Caco-2 (cell line): ENCODE measurements around the gene C20orf141. TPM values are rescaled to one million over a fixed set of nuclear protein-coding genes. Genes with fewer than 3 reads are reported as not detected.
"Not testable (repeated sequence)": the region's sequence is repeated elsewhere in the genome, so short reads cannot be mapped to it uniquely, and the experiment has no call there.

Source experiments
- Bru-seq: library from RNA; stranded (reverse); fragments of 400-500 nt; gene quantifications from one replicate; lab custom pipeline; 2021; lab: Mats Ljungman, UMichigan
- BruChase-seq, 2 experiments: library from RNA; stranded (reverse); fragments of 400-500 nt; gene quantifications; one replicate each; lab custom pipeline; 2021; lab: Mats Ljungman, UMichigan
- BruUV-seq: library from RNA; stranded (reverse); fragments of 400-500 nt; replicated peaks from 2 replicates; lab custom pipeline; 2021; lab: Mats Ljungman, UMichigan
- CTCF ChIA-PET: fragments of 300-600 bp; sonication (Branson Sonifier 250); formaldehyde crosslinking; loops from one replicate; lab custom pipeline; 2022; ENCODE audit warnings: antibody characterized with exemption; lab: Charles Lee
- POLR2A ChIA-PET: fragments of 300-600 bp; sonication (Branson Sonifier 250); formaldehyde crosslinking; loops from one replicate; lab custom pipeline; 2022; ENCODE audit warnings: antibody characterized with exemption; lab: Charles Lee
- DNase-seq, 2 experiments: peaks; one replicate each; pipeline versions ENCODE4 v3.0.0 to v3.0.0-alpha.2; 2020 to 2022
- H3K27me3 ChIP-seq: replicated peaks from 2 replicates; pipeline ENCODE4 v1.6.0; 2011; ENCODE audit warnings: low read length; ENCODE audit not compliant: control insufficient read depth, insufficient read depth
- H3K36me3 ChIP-seq: 2 replicates; pipeline ENCODE4 v1.5.1; 2011; ENCODE audit warnings: low read length; ENCODE audit not compliant: control insufficient read depth, insufficient read depth
- H3K4me1 ChIP-seq: fragments of 250-450 bp; sonication (Bioruptor Pico); 2 replicates; pipeline ENCODE4 v1.5.1; 2020; ENCODE audit warnings: mild to moderate bottlenecking
- H3K4me3 ChIP-seq: 2 replicates; pipeline ENCODE4 v1.5.1; 2011; ENCODE audit warnings: low read depth, mild to moderate bottlenecking, control low read depth, low read length
- H3K9me3 ChIP-seq: fragments of 250-450 bp; sonication (Bioruptor Pico); 2 replicates; pipeline ENCODE4 v1.5.1; 2020; ENCODE audit warnings: mild to moderate bottlenecking, moderate library complexity
- H3K27ac Mint-ChIP-seq: one replicate; pipeline ENCODE4 v1.8.0; 2022; ENCODE audit warnings: mixed read lengths; ENCODE audit not compliant: unreplicated experiment
- H3K27me3 Mint-ChIP-seq: one replicate; pipeline ENCODE4 v1.8.0; 2022; ENCODE audit warnings: mixed read lengths; ENCODE audit not compliant: insufficient read depth, unreplicated experiment
- H3K36me3 Mint-ChIP-seq: one replicate; pipeline ENCODE4 v1.8.0; 2022; ENCODE audit warnings: mild to moderate bottlenecking, mixed read lengths; ENCODE audit not compliant: insufficient read depth, unreplicated experiment
- H3K4me1 Mint-ChIP-seq: one replicate; pipeline ENCODE4 v1.8.0; 2022; ENCODE audit warnings: low read depth, mixed read lengths; ENCODE audit not compliant: unreplicated experiment
- H3K4me3 Mint-ChIP-seq: one replicate; pipeline ENCODE4 v1.8.0; 2022; ENCODE audit warnings: mild to moderate bottlenecking, moderate library complexity, mixed read lengths; ENCODE audit not compliant: unreplicated experiment
- H3K9me3 Mint-ChIP-seq: one replicate; pipeline ENCODE4 v1.8.0; 2022; ENCODE audit warnings: mixed read lengths; ENCODE audit not compliant: unreplicated experiment
- intact Hi-C: fragments of 100-400 bp; cut with micrococcal nuclease; formaldehyde crosslinking; loops from one replicate; pipeline ENCODE4 v1.10.0; 2022; ENCODE audit not compliant: unreplicated experiment
- long read RNA-seq: library from polyadenylated mRNA; stranded (forward); transcript quantifications from one replicate; pipeline ENCODE4 v2.0.0, GENCODE V29; 2022
- total RNA-seq: library from RNA; stranded (reverse); gene quantifications from 2 replicates; pipeline ENCODE4 v1.2.3, GENCODE V29; 2022
- TF ChIP-seq, protein P1 (sequence below), 2 experiments: fragments of 200-600 bp in 1 of 2; IDR thresholded peaks; 1 replicate in 1 of 2; 2 replicates in 1 of 2; pipeline versions ENCODE4 v1.5.1 to v1.8.0; 2011 to 2022; ENCODE audit warnings: antibody characterized with exemption in 1 of 2, control low read depth in 1 of 2, inconsistent platforms in 1 of 2, low read depth in 1 of 2, low read length in 1 of 2, mild to moderate bottlenecking in 1 of 2, moderate library complexity in 1 of 2; ENCODE audit not compliant: insufficient read depth in 1 of 2, severe bottlenecking in 1 of 2, unreplicated experiment in 1 of 2

Gene C20orf141, protein sequence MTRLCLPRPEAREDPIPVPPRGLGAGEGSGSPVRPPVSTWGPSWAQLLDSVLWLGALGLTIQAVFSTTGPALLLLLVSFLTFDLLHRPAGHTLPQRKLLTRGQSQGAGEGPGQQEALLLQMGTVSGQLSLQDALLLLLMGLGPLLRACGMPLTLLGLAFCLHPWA
- total RNA-seq (not detected in 2 replicates), Bru-seq, nascent RNA (not detected), BruChase-seq, experiment 1, labeled RNA remaining after a 2-hour chase (not detected), BruChase-seq, experiment 2, labeled RNA remaining after a 6-hour chase (not detected)
- long read RNA-seq, result 0 reads

DNA sequence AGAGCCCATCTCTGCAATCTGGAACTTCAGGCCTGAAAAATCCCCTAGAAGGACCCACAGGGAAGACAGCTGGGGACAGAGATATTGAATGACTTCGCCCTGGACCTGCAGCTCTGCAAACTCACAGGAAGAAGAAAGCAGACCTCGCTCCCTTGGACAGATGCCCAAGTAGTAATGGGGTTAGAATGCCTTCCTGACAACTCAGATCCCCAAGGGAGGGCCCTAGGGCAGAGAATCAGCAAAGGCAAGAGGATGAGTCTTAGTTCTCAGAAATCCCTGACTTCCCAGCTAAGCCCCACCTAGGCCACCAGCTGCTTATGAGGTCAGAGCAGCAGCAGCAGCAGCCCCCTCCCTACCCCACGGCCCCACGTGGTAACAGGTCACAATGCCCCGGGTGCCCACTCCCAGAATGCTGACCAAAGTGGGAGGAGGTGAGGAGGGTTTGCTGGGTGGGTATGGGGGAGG, at the start of gene C20orf141:
TSS of gene C20orf141 (plus strand) at position 401 of the 465 bp plus-strand sequence. CDS start 198 bp downstream, outside the sequence.
- TF ChIP-seq, protein P1, sequence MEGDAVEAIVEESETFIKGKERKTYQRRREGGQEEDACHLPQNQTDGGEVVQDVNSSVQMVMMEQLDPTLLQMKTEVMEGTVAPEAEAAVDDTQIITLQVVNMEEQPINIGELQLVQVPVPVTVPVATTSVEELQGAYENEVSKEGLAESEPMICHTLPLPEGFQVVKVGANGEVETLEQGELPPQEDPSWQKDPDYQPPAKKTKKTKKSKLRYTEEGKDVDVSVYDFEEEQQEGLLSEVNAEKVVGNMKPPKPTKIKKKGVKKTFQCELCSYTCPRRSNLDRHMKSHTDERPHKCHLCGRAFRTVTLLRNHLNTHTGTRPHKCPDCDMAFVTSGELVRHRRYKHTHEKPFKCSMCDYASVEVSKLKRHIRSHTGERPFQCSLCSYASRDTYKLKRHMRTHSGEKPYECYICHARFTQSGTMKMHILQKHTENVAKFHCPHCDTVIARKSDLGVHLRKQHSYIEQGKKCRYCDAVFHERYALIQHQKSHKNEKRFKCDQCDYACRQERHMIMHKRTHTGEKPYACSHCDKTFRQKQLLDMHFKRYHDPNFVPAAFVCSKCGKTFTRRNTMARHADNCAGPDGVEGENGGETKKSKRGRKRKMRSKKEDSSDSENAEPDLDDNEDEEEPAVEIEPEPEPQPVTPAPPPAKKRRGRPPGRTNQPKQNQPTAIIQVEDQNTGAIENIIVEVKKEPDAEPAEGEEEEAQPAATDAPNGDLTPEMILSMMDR (IDR thresholded peaks at IDR 0.05; ENCODE audit: insufficient read depth in 1 of 2, low read depth in 1 of 2, low read length in 1 of 2, severe bottlenecking in 1 of 2, unreplicated experiment in 1 of 2), result no peak
- H3K4me3 ChIP-seq, result no peak within 1 kb of the TSS
- H3K9me3 Mint-ChIP-seq, result peaks cover 18% of the 10 kb centered on the region
- H3K4me1 Mint-ChIP-seq, result no peaks in the 10 kb centered on the region
- H3K9me3 ChIP-seq, result peaks cover 10% of the 10 kb centered on the region; the same call in 1 of the 2 replicates
- DNase-seq, result no peak
- no peaks in the 10 kb centered on the region for H3K27me3 ChIP-seq
- no peaks in the 10 kb centered on the region for H3K36me3 Mint-ChIP-seq
- peaks cover under 1% of the 10 kb centered on the region; the same call in 1 of the 2 replicates for H3K4me1 ChIP-seq
- no peaks in the 10 kb centered on the region for H3K27me3 Mint-ChIP-seq
- no peak within 1 kb of the TSS for H3K4me3 Mint-ChIP-seq
- POLR2A ChIA-PET, result no interaction called here
- intact Hi-C loops, result no loop called here
- H3K27ac Mint-ChIP-seq, result no peak within 1 kb of the TSS
- H3K36me3 ChIP-seq, result no peaks in the 10 kb centered on the region
- BruUV-seq, result no TSS peak
- CTCF ChIA-PET, result no interaction called here

DNA sequence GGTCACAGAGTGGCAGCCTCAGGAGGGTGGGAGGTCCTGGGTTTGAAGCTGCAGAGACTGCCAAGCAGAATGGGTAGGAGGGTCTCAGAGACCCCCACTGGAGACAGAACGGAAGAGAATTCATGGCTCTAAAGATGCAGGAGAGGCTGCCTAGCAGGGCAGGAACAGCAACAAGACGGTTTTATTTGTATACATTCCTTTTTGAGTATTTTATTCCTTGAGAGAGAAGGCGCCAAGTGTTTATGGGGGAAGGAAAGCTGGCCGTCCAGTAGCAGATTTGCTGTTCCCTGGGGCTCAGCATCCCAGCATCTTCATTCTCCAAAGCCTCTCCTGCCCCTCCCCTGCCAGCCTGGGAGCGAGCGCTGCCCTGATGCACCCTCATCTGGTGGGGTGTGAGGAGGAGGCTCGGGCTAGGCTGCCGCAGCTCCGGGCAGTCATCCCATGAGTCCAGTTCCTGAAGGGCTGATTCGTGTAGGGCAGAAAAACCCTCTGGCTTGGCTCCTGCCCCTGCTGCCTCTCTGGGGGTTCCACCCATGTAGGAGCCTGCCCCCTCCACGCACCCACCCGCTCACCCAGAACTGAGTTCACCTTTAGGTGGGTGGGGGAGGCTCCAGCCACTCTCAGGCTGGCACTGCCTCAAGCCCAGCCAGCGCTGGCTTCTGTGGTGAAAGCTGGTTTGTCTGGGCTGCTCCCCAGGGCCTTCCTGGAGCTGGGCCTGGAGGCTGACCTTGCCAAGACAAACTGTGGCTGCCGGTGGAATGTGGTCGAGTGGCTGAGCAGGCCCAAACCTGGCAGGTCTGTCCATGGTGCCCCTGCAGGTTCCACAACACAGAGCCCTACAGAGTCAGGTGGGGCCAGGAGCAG, 46.8 kb upstream of the C20orf141 start:
- Histone ChIP-seq H3K4me1 (no peaks in the 10 kb centered on the region), H3K9me3 (no peaks in the 10 kb centered on the region; the same call in 1 of the 2 replicates), H3K27me3 (no peaks in the 10 kb centered on the region), H3K4me3 (no peak overlapping the region), H3K36me3 (no peaks in the 10 kb centered on the region)
- ChIA-PET CTCF (no interaction called here), POLR2A (no interaction called here)
- H3K27me3 Mint-ChIP-seq, result peaks cover 13% of the 10 kb centered on the region
- no peaks in the 10 kb centered on the region for H3K9me3 Mint-ChIP-seq
- DNase-seq, result no peak
- intact Hi-C loops, result no loop called here
- no peak overlapping the region for H3K4me3 Mint-ChIP-seq
- no peaks in the 10 kb centered on the region for H3K36me3 Mint-ChIP-seq
- H3K4me1 Mint-ChIP-seq, result no peaks in the 10 kb centered on the region
- BruUV-seq, result no TSS peak
- TF ChIP-seq, protein P1 (IDR thresholded peaks at IDR 0.05; ENCODE audit: insufficient read depth in 1 of 2, low read depth in 1 of 2, low read length in 1 of 2, severe bottlenecking in 1 of 2, unreplicated experiment in 1 of 2), result no peak
- H3K27ac Mint-ChIP-seq, result no peak overlapping the region

DNA sequence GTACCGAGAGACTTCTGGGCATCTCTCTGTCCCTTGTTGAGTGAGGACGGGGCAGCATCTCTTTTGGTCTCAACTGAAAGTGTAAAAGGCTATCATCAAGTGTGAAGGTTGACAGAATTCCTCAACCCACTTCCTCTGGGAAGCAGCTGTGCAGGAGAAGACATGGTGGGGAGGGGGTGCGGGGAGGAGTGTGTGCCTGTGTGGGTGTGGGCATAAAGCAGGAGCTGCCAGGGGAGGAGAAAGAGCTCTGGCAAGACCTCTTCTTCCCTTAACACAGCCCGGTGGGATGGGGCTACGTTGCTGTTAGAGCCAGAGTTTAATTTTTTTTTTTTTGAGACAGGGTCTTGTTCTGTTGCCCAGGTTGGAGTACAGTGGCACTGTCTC, 46.2 kb upstream of the C20orf141 start:
- BruUV-seq, result no TSS peak
- peaks cover 13% of the 10 kb centered on the region for H3K27me3 Mint-ChIP-seq
- TF ChIP-seq, protein P1 (IDR thresholded peaks at IDR 0.05; ENCODE audit: insufficient read depth in 1 of 2, low read depth in 1 of 2, low read length in 1 of 2, severe bottlenecking in 1 of 2, unreplicated experiment in 1 of 2), result no peak
- no peak for DNase-seq
- Histone ChIP-seq H3K9me3 (no peaks in the 10 kb centered on the region; the same call in 1 of the 2 replicates), H3K36me3 (no peaks in the 10 kb centered on the region), H3K4me3 (no peak overlapping the region), H3K4me1 (no peaks in the 10 kb centered on the region), H3K27me3 (no peaks in the 10 kb centered on the region)
- H3K36me3 Mint-ChIP-seq, result no peaks in the 10 kb centered on the region
- CTCF ChIA-PET, result no interaction called here
- H3K4me1 Mint-ChIP-seq, result no peaks in the 10 kb centered on the region
- no peak overlapping the region for H3K4me3 Mint-ChIP-seq
- H3K9me3 Mint-ChIP-seq, result no peaks in the 10 kb centered on the region
- intact Hi-C loops, result no loop called here
- H3K27ac Mint-ChIP-seq, result no peak overlapping the region
- POLR2A ChIA-PET, result no interaction called here

DNA sequence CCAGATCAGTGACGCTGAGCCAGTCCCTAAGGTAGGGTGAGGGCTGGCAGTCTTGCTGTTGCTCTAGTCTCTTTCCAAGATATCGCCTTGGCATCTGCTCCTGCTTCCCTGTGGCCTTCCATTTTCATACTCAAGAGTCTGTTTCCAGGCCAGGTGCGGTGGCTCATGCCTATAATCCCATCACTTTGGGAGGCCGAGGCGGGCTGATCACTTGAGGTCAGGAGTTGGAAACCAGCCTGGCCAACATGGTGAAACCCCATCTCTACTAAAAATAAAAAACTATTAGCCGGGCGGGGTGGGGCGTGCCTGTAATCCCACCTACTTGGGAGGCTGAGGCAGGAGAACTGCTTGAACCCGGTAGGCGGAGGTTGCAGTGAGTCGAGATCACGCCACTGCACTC, 44.7 kb upstream of the C20orf141 start:
- DNase-seq, intact Hi-C loops, H3K27me3 ChIP-seq, H3K4me1 ChIP-seq, H3K9me3 Mint-ChIP-seq, H3K36me3 ChIP-seq, H3K4me1 Mint-ChIP-seq, H3K4me3 ChIP-seq, H3K9me3 ChIP-seq, POLR2A ChIA-PET, CTCF ChIA-PET, BruUV-seq, H3K27ac Mint-ChIP-seq, H3K4me3 Mint-ChIP-seq, H3K36me3 Mint-ChIP-seq: not testable (repeated sequence)
- H3K27me3 Mint-ChIP-seq, result peaks cover 12% of the 10 kb centered on the region
